Head of caudate nucleus (tissue), 42 donors: ENCODE results near the gene EPB41L4A.
A peak's percentile ranks its signal among the peaks of the same experiment; 100 is the strongest.

Experiments
- DNase-seq, 42 donors: peaks; one replicate each; pipeline versions ENCODE4 v3.0.0 to v3.0.0-alpha.2; 2020 to 2021; ENCODE audit warnings: mixed read lengths in 7 of 42
- intact Hi-C: fragments of 100-400 bp; cut with DNase I; formaldehyde crosslinking; loops from one replicate; pipeline ENCODE4 v1.15.0; 2022

Gene EPB41L4A

GRCh38 chr5:112149727-112150126, 269.4 kb downstream of the EPB41L4A start:
- intact Hi-C loops = loop anchor here (5.0 kb wide), 1 partner anchor 597 kb away; no protein-coding TSS in a partner anchor
- DNase-seq = no peak

DNA sequence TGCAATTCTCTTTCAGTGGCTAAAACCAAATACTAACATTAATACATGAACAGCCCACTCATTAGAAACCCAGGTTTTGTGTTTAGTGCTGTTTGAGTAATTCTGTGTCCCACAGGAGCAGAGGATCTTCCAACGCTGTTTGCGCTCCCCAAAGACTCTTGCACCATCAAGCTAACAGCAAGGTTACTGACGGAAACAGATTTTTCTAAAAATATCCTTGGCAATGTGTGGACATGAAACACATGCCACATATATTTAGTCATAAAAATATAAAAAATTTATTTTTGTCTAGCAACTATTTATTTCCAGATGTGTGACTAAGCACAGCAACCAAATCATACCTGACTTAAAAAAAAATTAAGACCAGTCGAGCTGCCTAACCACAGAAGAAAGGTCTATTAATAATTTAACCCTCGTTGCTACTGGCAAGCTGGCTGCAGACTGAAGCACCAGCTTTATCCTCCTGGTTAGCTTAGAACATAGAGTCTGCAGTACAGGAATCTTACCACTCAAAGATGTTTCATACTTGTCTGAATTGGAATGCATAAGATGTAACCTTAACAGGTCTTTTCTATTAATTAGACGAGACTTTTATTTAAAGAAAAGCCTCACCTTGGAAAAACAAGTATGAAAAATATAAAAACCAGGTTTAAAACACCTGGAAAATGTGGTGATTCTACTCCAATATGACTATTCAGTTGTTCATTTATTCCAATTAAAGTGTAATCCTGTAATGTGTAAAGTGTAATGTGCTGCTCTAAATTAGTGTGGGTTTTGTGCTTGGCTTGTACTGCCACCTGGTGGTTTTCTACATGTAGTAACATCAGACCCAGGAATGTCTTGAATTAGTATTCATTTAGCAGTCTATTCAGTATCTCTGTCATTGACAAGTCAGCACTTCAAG, 272.5 kb downstream of the EPB41L4A start:
- peak in 38 of 42 donors; percentile 30 to 84 (median 68) for DNase-seq
- intact Hi-C loops = loop anchor here (5.0 kb wide), 1 partner anchor 594 kb away; no protein-coding TSS in a partner anchor

GRCh38 chr5:112143690-112144089, 275.4 kb downstream of the EPB41L4A start:
- intact Hi-C loops = no loop called here
- no peak for DNase-seq

- intact Hi-C loops = no loop called here
Measured at GRCh38 chr5:112142769-112143270, 276.3 kb downstream of the EPB41L4A start.

GRCh38 chr5:112141582-112141981, 277.5 kb downstream of the EPB41L4A start:
- intact Hi-C loops = no loop called here
- DNase-seq = no peak

More at GRCh38 chr5:112142769-112143270, 276.3 kb downstream of the EPB41L4A start:
- DNase-seq = no peak

DNA sequence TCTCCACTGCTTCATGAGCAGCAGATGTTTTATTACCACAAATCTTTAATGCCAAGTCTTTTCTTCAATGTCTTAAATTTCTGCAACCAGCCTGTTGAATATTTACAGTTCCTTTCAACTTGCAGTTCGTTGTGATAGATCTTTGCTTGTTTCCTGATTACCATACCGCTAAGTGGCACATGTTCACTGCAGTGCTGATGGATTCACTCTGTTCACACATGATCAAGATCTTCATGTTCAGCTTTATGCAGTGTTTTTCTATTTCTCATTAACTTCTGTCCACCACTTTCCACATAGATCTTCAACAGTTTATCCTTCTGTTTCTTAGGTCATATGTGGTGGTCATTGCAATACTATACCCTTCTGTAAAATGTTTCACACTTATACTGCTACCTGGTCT, 280.6 kb downstream of the EPB41L4A start:
- intact Hi-C loops = no loop called here
- no peak for DNase-seq

GRCh38 chr5:112136773-112137172, 282.3 kb downstream of the EPB41L4A start:
- intact Hi-C loops = no loop called here
- DNase-seq = no peak

- DNase-seq = no peak
Measured at GRCh38 chr5:112127861-112128260, 291.2 kb downstream of the EPB41L4A start.

DNA sequence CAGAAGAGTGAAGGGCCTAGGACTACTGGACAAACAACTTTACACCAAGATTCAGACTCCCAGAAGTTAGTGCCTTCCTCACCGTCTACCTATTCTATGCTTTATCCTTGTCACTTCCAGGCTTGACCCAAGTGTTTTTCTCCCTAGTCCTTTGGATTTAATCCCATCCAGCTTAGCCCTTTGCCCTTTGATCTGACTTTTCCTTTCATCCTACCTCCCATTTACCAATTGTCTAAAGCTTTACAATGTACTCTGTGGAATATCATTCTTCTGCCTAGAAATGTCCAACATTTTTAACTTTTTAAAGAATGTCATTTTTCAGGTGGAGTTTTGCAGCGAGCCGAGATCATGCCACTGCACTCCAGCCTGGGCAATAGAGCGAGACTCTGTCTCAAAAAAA, 292.1 kb downstream of the EPB41L4A start:
- no peak for DNase-seq
- intact Hi-C loops = no loop called here

More at GRCh38 chr5:112127861-112128260, 291.2 kb downstream of the EPB41L4A start:
- intact Hi-C loops = no loop called here

DNA sequence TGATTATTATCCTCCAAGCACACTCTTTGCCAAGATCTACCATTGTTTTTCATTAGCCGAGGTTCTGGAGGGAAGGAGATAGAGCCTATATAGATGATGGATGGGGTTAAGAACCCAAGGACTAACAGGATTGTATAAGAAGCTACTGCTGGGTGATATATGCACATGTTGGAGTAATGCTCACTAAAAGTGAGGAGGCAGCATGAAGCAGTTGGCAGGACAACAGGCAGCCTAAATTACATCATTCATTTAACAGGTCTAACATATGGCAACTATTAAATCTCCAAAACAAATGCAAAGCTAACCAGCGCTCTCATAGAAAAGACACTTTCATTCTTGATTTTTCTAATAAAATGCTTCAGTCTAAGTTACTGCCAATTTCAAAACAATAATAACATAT, 293.2 kb downstream of the EPB41L4A start:
- no peak for DNase-seq
- intact Hi-C loops = no loop called here

DNA sequence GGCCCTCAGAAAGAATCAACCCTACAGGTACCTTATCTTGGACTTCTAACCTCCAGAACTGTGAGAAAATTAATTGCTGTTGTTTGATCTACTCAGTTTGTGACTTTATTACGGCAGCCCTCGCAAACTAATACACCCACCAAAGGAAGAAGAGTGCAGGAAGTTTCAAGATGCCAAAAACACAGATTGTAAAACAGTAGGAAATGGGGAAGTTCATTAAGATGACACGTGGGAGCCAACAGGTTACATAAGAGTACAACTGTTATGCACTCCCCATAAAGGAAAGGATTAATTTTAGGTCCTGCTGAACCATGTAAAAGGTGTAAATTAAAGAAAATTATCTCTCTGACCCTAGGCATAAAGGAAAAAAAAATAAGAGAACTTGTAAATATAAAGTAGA, 294.3 kb downstream of the EPB41L4A start:
- DNase-seq = no peak
- intact Hi-C loops = no loop called here

GRCh38 chr5:112123086-112123485, 296.0 kb downstream of the EPB41L4A start:
- no peak for DNase-seq
- intact Hi-C loops = no loop called here

DNA sequence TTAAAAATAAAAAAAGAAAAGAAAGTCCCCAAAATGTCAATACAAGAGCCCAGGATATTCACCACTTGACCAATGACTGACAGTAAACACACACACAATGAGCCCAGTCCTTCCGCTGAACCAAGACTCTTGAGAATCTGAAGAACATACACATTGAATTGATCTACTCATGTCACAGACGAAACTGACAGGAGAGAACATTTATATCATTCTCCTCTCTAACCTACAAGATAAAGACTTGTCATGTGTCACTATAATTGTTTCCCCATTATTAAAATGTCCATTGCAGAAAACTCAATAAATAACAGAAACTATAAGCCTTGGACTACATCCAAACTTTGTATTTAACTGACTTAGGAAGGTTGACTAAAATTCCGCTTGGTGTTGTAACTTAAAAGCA, 296.7 kb downstream of the EPB41L4A start:
- intact Hi-C loops = no loop called here
- no peak for DNase-seq

- DNase-seq = no peak
- intact Hi-C loops = no loop called here
Measured at GRCh38 chr5:112121258-112121657, 297.8 kb downstream of the EPB41L4A start.

DNA sequence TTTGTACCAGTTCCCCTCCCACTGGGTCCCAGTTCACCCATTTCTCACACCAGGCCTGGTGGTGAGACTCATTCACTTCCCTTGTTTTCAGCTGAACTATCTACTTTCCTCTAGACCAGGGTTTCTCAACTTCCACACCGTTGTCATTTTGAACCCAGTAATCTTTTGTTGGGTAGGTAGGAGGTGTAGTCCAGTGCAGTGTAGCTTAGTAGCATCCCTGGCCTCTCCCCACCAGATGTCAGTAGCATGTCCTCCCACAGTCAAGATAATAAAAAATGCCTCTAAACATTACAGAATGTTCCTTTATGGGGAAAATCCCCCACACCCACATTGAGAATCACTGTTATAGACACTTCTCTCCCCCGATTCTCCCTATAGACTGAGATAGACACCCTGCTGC, 299.1 kb downstream of the EPB41L4A start:
- no peak for DNase-seq
- intact Hi-C loops = no loop called here

DNA sequence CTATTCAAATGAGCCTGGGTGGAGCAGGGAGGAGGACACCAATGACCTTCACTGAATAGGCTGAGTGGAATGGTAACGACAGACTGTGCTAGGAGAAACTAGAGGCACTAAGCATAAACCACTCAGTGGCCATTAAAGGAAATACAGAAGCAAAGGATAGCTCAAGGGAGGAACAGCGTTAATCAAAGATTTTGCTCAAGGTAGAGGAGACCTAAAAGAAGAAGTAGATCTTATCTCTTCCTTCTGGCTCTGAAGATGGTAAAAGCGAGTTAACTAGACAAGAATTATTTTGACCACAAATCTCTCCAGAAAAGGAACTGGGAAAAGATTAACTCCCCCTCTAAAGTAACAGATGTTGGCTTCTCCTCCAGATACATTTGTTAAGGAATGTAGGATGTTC, 299.6 kb downstream of the EPB41L4A start:
- intact Hi-C loops = no loop called here
- no peak for DNase-seq

GRCh38 chr5:112117551-112117950, 301.5 kb downstream of the EPB41L4A start:
- no peak for DNase-seq

GRCh38 chr5:112116371-112116770, 302.7 kb downstream of the EPB41L4A start:
- DNase-seq = no peak
- intact Hi-C loops = no loop called here

More at GRCh38 chr5:112117551-112117950, 301.5 kb downstream of the EPB41L4A start:
- intact Hi-C loops = no loop called here

DNA sequence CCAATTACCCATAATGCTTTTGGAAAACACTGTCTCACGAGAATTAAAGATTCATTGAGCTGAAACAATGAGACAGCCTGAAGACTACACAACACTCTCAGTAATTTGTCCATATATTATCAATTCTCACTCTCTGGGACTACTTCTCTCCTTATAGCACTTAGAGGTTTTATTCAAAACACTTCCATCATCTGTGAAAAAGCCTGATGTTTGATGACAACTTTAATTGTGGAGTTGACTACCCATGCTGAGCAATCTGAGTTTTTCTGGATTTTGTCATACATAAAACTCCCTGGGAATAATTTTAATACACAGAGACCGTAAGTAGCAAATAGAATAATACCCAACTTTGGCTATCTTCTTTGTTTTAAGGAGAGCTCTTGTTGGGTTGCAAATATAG, 305.5 kb downstream of the EPB41L4A start:
- no peak for DNase-seq
- intact Hi-C loops = no loop called here
